AG20443 (cell line): Measurements from ENCODE around the gene TK2.
A peak's percentile ranks its signal among the peaks of the same experiment; 100 is the strongest.
"Not testable (repeated sequence)": the region's sequence is repeated elsewhere in the genome, so short reads cannot be mapped to it uniquely, and the experiment has no call there.

Source experiments
- DNase-seq: peaks from one replicate; pipeline ENCODE4 v3.0.0; 2012; ENCODE audit warnings: low spot score, mixed read lengths

The TK2 gene

DNA sequence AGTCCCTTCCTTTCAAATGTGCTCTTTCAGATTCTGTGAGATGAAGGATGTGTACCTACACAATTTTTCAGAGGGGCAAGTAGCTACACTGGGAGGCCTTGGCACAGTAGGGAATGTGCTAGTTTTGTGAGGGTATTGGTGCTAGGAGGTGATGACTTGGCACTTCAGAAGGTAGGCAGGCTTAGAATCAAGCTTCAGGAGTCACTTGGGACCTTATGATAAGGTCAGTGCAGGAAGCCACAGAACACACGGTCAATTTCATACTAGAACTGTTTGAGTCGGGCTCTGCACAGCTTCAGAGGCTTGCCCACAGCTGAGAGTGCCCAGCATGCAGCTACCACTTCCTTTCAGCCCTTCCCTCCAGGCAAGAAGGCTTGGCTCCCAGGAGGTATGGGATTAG, 22.4 kb upstream of the TK2 start:
- no peak for DNase-seq

DNA sequence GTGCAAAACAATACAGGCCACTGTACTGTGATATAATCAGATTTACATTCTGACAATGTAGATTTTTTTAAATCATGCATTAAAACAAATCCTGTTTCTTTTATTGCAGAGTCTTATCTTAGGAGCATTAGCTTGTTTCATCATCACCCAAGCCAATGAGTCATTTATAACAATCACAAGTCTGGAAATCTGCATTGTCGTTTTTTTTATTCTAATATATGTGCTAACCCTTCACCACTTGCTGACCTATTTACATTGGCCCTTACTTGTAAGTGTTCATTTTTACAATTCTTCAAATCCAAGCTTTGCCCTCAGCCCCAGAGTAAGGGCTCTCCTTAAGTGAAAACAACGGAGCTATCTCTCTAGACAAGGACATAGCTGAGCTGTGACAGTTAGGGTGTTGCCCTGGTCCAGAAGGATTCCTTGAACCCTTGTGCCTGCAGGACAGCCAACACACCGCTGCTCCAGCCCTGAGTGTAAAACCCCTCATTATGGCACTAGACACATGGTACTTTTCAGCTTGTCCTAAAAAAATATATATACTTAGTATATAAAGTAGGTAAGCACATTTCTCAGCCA, 20.0 kb upstream of the TK2 start:
- peak; percentile 39 for DNase-seq

DNA sequence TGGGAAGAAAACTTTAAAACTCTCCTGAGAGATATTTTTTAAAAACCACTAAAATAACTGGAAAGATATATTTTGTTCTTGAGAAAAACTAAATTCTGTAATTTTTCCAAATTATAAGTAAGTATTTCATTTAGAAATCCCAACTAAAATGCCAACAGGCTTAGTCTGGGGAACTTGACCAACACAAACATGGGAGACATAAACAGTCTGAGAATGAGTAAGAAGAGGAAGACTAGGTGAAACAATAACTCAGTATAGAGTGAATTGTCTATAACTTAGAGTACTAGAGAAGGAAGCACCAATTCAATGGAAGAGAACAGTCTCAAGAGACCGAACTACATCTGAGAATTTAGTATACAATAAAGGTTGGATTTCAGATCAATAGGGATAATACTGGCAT, 19.2 kb upstream of the TK2 start:
- DNase-seq: no peak

DNA sequence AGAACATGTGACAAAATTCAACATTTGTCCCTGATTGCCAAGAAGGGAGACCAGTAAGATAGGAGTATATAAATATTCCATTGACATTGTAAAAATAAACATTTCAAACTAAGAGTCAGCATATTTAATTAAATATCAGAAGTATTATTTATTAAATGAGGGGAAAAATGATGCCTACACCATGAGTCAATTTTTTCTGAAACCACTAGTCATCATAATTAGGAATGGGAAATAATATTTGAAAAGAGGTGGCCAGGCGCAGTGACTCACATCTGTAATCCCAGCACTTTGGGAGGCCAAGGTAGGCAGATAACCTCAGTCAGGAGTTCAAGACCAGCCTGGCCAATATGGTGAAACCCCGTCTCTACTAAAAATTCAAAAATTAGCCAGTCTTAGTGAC, 18.4 kb upstream of the TK2 start:
- no peak for DNase-seq

- DNase-seq: not testable (repeated sequence)
Observed at GRCh38 chr16:66567270-66567669, 17.3 kb upstream of the TK2 start.

GRCh38 chr16:66566051-66566901, 16.4 kb upstream of the TK2 start, which contains the start of gene CMTM1:
TSS of gene CMTM1 (plus strand) at chr16:66566439. CDS start at chr16:66566514, 75 bp downstream.
- DNase-seq: no peak

- no peak for DNase-seq
Observed at GRCh38 chr16:66563574-66564334, 13.8 kb upstream of the TK2 start.

GRCh38 chr16:66562986-66563385, 13.1 kb upstream of the TK2 start:
- DNase-seq: no peak

GRCh38 chr16:66562409-66562808, 12.5 kb upstream of the TK2 start:
- no peak for DNase-seq

DNA sequence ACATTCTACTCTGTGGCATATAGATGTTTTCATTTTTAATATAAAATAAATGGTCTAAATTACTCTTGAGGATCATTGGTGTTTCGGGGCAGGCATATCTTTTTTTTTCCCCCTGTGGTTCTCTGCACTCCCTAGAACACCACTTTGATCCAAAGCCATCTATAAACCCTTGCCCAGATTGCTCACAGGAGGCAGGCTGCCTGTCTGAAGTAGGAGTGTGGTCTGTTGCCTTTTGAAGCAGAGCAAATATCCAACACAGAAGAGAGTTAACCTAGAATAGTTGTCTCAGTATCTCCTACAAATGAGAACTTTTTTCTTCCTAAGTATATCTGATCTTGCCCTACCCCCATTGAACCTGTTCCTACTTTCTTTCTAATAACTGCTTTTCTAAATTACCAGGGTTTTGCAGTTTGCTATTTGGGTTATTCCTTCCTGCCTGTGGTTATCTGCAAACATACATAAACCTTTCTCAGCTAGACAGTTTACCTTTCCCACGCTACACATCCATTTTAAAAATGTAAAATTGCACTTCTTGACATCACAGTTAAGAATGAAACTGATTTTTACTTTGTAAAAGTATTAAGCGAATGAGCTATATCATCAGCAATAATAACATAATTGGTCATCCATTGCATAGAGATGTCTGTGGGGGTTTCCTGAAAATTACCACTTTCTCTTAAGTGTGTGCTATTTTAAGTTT, 11.6 kb upstream of the TK2 start:
- no peak for DNase-seq

- DNase-seq: no peak
Observed at GRCh38 chr16:66560107-66560506, 10.2 kb upstream of the TK2 start.

GRCh38 chr16:66554495-66554894, 4.6 kb upstream of the TK2 start:
- DNase-seq: no peak

GRCh38 chr16:66554021-66554420, 4.1 kb upstream of the TK2 start:
- no peak for DNase-seq

DNA sequence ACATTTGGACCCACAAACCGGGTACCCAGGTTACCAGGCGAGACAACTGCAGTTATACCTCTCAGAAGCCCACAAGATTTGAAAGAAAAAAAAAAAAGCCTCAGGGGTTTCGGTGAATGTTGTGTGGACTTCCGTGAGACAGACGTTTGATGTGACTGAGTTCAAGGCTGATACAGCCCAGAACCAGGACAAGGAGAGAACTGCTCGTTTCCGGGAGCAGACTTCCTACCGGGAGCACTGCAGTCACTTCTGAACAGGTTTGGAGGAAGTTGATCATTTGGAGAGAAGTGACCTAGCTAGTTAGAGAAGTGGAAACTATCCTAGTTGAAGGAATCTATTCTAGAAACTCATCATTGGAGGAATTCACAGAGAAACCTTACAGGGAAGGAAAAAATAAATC, 3.3 kb upstream of the TK2 start:
- peak; percentile 16 for DNase-seq

- DNase-seq: peak; percentile 99
Observed at GRCh38 chr16:66552286-66553177, 2.6 kb upstream of the TK2 start, which contains the start of gene CKLF. TSS of gene CKLF (plus strand) at chr16:66552576. CDS start at chr16:66552716, 140 bp downstream.

DNA sequence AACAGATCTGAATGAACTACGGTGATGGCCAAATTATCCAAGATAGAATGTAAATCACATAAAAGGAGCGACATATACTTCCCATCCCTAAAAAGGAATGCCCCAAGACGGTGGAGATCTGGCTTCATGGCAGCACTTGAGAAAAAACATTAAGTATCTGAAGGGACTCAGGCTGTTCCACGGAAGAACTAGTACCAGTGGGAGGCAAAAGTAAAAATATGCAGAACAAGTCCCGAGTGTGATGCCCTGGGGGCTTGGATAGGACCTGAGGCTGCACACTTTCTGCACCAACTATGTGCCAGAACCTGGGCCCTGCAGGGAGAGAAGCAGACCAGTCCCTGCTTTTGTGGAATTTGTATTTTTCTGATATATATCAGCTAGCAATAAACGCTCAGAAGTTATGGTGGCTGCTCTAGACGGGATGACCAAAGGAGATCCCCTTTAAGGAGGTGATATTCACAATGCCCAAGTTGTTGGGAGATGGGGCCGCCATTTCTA, 1.9 kb upstream of the TK2 start:
- no peak for DNase-seq

- peak; percentile 27 for DNase-seq
Observed at GRCh38 chr16:66551348-66551759, 1.4 kb upstream of the TK2 start.

DNA sequence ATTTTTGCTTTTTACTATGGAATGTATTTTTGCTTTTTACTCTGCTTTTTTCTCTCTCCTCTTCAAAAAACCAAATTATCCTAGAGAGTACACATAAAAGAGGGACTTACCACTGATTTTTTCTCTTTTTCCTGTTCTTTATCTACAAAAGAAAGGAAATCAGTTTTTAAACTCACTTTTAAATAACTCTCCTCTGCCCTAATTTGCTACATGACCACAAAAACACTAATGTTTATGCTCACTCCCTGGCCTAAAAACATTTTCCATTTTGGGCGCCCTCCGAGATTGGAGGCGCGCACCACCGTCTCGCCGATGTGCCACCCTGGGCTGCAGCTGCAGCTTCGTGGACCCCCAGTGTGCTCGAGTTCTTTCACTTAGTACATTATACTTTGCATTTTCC, 1.1 kb downstream of the TK2 start:
- no peak for DNase-seq

GRCh38 chr16:66548068-66548467, 1.9 kb downstream of the TK2 start:
- no peak for DNase-seq

- DNase-seq: no peak
Observed at GRCh38 chr16:66547101-66547989, 2.6 kb downstream of the TK2 start.
